HG03066 (cell line): Measurements from ENCODE around the gene PPIB.
"Not testable (repeated sequence)": the region's sequence is repeated elsewhere in the genome, so short reads cannot be mapped to it uniquely, and the experiment has no call there.

Source experiments
- ATAC-seq: cut with Tn5 transposase; IDR thresholded peaks from one replicate; pipeline ENCODE4 v1.9.1; 2021; ENCODE audit warnings: low read depth; ENCODE audit not compliant: unreplicated experiment

PPIB gene

GRCh38 chr15:64111679-64112050, 51.2 kb downstream of the PPIB start:
- ATAC-seq: no peak

- peak; percentile 60 for ATAC-seq
Observed at GRCh38 chr15:64110950-64111678, 51.7 kb downstream of the PPIB start.

- not testable (repeated sequence) for ATAC-seq
Observed at GRCh38 chr15:64110108-64110701, 52.6 kb downstream of the PPIB start.

- ATAC-seq: no peak
Observed at GRCh38 chr15:64107337-64107736, 55.5 kb downstream of the PPIB start.
